Measurements from ENCODE around the gene STT3B. TPM values are rescaled to one million over a fixed set of nuclear protein-coding genes. Genes with fewer than 3 reads are reported as not detected.

The STT3B gene
- total and polyA plus RNA-seq, 2 of the 13 experiments (the other 11 are each of a cell fraction or from before 2014, with no cell fraction given): 85.0 to 205 TPM

DNA sequence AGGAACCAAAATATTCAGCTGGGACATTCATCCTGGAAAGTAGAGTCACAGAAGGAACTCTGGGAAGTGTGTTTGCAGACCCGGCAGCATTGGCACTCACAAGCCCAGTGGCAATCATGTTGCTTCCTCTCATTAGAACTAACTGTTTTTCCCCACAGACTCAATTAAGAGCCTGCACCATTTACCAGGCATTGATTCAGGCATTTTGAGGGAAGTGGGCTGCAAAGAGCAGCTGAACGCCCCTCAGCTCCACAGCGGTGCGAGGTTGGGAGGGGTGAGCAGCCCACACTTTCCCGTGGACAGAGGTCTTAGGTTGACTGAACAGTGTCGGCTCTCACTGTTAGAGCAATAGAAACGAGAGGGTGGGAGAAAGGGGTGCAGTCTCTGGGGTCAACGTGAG lies 143.8 kb downstream of the STT3B start:
- CTCF ChIA-PET (ENCODE audit: low intra/inter-chr PET ratio, low total read pairs): no interaction called here
- no peak overlapping the region for H2AFZ ChIP-seq (ENCODE audit: low read length)
- no peaks in the 10 kb centered on the region for H3K9me3 ChIP-seq (ENCODE audit: low read length)
- peaks cover 18% of the 10 kb centered on the region for H3K4me1 ChIP-seq (ENCODE audit: insufficient read depth, low read length)
- no peak for DNase-seq (ENCODE audit: low spot score)
- peaks cover 0 to 4% of the 10 kb centered on the region in 2 experiments; a peak in 2 of 5 replicates for H3K36me3 ChIP-seq (replicated peaks in 1 of 2; ENCODE audit: control insufficient read depth in 1 of 2, insufficient read depth in 2 of 2, low read length in 2 of 2)
- BruUV-seq (replicated peaks): no TSS peak
- WGBS (ENCODE audit: low lambda C conversion rate): 98% methylated on average over 8 of the region's 8 CpGs
- H3K9ac ChIP-seq (ENCODE audit: insufficient read depth, low read depth, low read length): no peak overlapping the region
- intact Hi-C loops (cut with micrococcal nuclease; ENCODE audit: unreplicated experiment) (no loop called here), in situ Hi-C loops (cut with HindIII; ENCODE audit: extremely low pct_ligation_motif_present, low pct_unique_long_range_greater_than_20kb) (no loop called here)
- no peak overlapping the region for H3K27ac ChIP-seq (ENCODE audit: extremely low read length, insufficient read depth, low read length)
- no peak for FAIRE-seq
- no peak overlapping the region for H3K4me3 ChIP-seq (replicated peaks in 1 of 3; ENCODE audit: insufficient read depth in 1 of 3, low read depth in 2 of 3, low read length in 3 of 3)
- POLR2A ChIA-PET: no interaction called here
- H3K27me3 ChIP-seq (ENCODE audit: control insufficient read depth in 1 of 2, insufficient read depth in 2 of 2, low read length in 2 of 2): no peaks in the 10 kb centered on the region
- no peaks in the 10 kb centered on the region for H3K79me2 ChIP-seq (ENCODE audit: insufficient read depth, low read length)
- no peaks in the 10 kb centered on the region for H4K20me1 ChIP-seq (ENCODE audit: insufficient read depth, low read length)
- ATAC-seq: no peak
- no peak overlapping the region for H3K4me2 ChIP-seq (ENCODE audit: low read depth, low read length)
- TF ChIP-seq GTF3A (CRISPR knock-in tag; conservative IDR thresholded peaks at IDR 0.05): no peak
- TF ChIP-seq MBD4 (IDR thresholded peaks at IDR 0.05; ENCODE audit: borderline replicate concordance, low read length): no peak
- TF ChIP-seq RARG (CRISPR knock-in tag; IDR thresholded peaks at IDR 0.05; ENCODE audit: low read depth): no peak
- no peak for TF ChIP-seq CBX1 (IDR thresholded peaks at IDR 0.05; ENCODE audit: low read depth)
- TF ChIP-seq, protein P1, sequence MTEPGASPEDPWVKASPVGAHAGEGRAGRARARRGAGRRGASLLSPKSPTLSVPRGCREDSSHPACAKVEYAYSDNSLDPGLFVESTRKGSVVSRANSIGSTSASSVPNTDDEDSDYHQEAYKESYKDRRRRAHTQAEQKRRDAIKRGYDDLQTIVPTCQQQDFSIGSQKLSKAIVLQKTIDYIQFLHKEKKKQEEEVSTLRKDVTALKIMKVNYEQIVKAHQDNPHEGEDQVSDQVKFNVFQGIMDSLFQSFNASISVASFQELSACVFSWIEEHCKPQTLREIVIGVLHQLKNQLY (CRISPR knock-in tag; IDR thresholded peaks at IDR 0.05): no peak

DNA sequence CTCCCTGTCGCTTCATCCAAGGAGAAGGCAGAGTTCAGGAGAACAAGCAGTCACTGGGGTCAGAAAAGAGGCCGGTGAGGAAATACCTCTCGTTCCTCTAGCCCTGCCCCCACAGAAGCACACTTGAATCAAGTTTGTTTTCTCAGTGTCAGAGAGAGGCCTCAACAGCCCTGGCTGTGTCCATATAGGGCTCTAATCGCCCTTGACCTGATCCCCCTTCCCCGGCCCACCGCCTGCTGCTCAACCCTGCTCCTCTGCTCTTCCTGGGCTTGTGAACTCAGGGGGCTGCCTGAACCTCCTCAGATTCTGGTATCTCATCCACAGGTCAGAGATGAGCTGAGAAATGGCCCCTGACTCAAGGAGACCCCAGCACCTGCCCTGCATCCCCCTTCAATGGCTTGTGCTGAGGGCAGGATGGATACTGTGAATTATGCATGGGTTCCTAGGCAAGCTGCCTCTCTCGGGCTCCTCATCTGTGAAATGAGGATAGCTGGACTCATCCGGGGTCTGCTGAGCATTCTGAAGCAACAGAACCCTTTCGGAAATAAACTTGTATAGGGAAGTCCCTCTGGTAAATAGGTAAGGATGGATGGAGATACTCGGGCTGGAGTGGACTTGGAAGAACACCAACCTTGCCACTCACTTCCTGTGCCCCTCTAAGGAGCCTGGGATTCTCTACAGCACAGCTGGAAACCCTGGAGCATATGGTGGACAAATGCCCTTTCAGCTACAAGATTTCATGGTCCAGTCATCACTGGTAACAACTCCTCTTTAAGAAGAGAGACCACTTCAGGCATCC lies 147.5 kb downstream of the STT3B start:
- Histone ChIP-seq H3K27me3 (ENCODE audit: control insufficient read depth in 1 of 2, insufficient read depth in 2 of 2, low read length in 2 of 2) (no peaks in the 10 kb centered on the region), H3K9ac (ENCODE audit: insufficient read depth, low read depth, low read length) (no peak overlapping the region), H3K9me3 (ENCODE audit: low read length) (no peaks in the 10 kb centered on the region), H3K36me3 (replicated peaks in 1 of 2; ENCODE audit: control insufficient read depth in 1 of 2, insufficient read depth in 2 of 2, low read length in 2 of 2) (peaks cover 6 to 14% of the 10 kb centered on the region in 2 experiments; a peak in 4 of 5 replicates), H3K4me3 (replicated peaks in 1 of 3; ENCODE audit: insufficient read depth in 1 of 3, low read depth in 2 of 3, low read length in 3 of 3) (no peak overlapping the region), H3K79me2 (ENCODE audit: insufficient read depth, low read length) (no peaks in the 10 kb centered on the region), H2AFZ (ENCODE audit: low read length) (no peak overlapping the region), H3K4me1 (ENCODE audit: insufficient read depth, low read length) (peaks cover 18% of the 10 kb centered on the region), H3K27ac (ENCODE audit: extremely low read length, insufficient read depth, low read length) (peak overlapping the region; percentile 11), H3K4me2 (ENCODE audit: low read depth, low read length) (peak overlapping the region; percentile 6; the same call in 1 of the 2 replicates), H4K20me1 (ENCODE audit: insufficient read depth, low read length) (no peaks in the 10 kb centered on the region)
- POLR2A ChIA-PET: no interaction called here
- intact Hi-C loops (cut with micrococcal nuclease; ENCODE audit: unreplicated experiment): no loop called here
- no TSS peak for BruUV-seq (replicated peaks)
- ATAC-seq: peak; percentile 94
- 33% methylated on average over 9 of the region's 10 CpGs for WGBS (ENCODE audit: low lambda C conversion rate)
- in situ Hi-C loops (cut with HindIII; ENCODE audit: extremely low pct_ligation_motif_present, low pct_unique_long_range_greater_than_20kb): no loop called here
- peak; percentile 23 for FAIRE-seq
- DNase-seq (ENCODE audit: low spot score): peak; percentile 67
- CTCF ChIA-PET (ENCODE audit: low intra/inter-chr PET ratio, low total read pairs): no interaction called here
- peak; percentile 28; the same call in 1 of the 2 replicates for TF ChIP-seq MED1 (CRISPR knock-in tag; IDR thresholded peaks at IDR 0.05)
- TF ChIP-seq, protein P2, sequence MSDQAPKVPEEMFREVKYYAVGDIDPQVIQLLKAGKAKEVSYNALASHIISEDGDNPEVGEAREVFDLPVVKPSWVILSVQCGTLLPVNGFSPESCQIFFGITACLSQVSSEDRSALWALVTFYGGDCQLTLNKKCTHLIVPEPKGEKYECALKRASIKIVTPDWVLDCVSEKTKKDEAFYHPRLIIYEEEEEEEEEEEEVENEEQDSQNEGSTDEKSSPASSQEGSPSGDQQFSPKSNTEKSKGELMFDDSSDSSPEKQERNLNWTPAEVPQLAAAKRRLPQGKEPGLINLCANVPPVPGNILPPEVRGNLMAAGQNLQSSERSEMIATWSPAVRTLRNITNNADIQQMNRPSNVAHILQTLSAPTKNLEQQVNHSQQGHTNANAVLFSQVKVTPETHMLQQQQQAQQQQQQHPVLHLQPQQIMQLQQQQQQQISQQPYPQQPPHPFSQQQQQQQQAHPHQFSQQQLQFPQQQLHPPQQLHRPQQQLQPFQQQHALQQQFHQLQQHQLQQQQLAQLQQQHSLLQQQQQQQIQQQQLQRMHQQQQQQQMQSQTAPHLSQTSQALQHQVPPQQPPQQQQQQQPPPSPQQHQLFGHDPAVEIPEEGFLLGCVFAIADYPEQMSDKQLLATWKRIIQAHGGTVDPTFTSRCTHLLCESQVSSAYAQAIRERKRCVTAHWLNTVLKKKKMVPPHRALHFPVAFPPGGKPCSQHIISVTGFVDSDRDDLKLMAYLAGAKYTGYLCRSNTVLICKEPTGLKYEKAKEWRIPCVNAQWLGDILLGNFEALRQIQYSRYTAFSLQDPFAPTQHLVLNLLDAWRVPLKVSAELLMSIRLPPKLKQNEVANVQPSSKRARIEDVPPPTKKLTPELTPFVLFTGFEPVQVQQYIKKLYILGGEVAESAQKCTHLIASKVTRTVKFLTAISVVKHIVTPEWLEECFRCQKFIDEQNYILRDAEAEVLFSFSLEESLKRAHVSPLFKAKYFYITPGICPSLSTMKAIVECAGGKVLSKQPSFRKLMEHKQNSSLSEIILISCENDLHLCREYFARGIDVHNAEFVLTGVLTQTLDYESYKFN (CRISPR knock-in tag; conservative IDR thresholded peaks at IDR 0.05): peak; percentile 69
- TF ChIP-seq NR2F6 (IDR thresholded peaks at IDR 0.05): peak; percentile 63
- peak; percentile 75 for TF ChIP-seq NR2F6 (CRISPR knock-in tag; IDR thresholded peaks at IDR 0.05)
- TF ChIP-seq, protein P3, sequence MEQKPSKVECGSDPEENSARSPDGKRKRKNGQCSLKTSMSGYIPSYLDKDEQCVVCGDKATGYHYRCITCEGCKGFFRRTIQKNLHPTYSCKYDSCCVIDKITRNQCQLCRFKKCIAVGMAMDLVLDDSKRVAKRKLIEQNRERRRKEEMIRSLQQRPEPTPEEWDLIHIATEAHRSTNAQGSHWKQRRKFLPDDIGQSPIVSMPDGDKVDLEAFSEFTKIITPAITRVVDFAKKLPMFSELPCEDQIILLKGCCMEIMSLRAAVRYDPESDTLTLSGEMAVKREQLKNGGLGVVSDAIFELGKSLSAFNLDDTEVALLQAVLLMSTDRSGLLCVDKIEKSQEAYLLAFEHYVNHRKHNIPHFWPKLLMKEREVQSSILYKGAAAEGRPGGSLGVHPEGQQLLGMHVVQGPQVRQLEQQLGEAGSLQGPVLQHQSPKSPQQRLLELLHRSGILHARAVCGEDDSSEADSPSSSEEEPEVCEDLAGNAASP (CRISPR knock-in tag; IDR thresholded peaks at IDR 0.05; ENCODE audit: borderline replicate concordance): peak; percentile 38; the same call in 1 of the 2 replicates
- no peak for TF ChIP-seq FOXP1 (IDR thresholded peaks at IDR 0.05)
- TF ChIP-seq FOXP1 (CRISPR knock-in tag; IDR thresholded peaks at IDR 0.05): peak; percentile 34; the same call in 1 of the 2 replicates
- peak in 1 of 2 experiments; percentile 53; a peak in 2 of 4 replicates for TF ChIP-seq EP300 (IDR thresholded peaks at IDR 0.05; ENCODE audit: low read depth in 2 of 2, low read length in 2 of 2)
- TF ChIP-seq EP300 (CRISPR knock-in tag; IDR thresholded peaks at IDR 0.05; ENCODE audit: borderline replicate concordance): no peak
